ENCODE measurements around the gene SRSF8. TPM values are rescaled to one million over a fixed set of nuclear protein-coding genes. Genes with fewer than 3 reads are reported as not detected.

The SRSF8 gene
- total RNA-seq, 2 donors from 2014 or later, result 24.7 to 37.4 TPM

GRCh38 chr11:95050595-95051202 lies 16.0 kb upstream of the SRSF8 start:
- DNase-seq (ENCODE audit: low spot score), result no peak
- no peaks in the 10 kb centered on the region for H3K27me3 ChIP-seq
- H3K9me3 ChIP-seq, result no peaks in the 10 kb centered on the region
- H3K36me3 ChIP-seq, result no peaks in the 10 kb centered on the region
- H3K27ac ChIP-seq, result no peak overlapping the region
- TF ChIP-seq, protein P1, sequence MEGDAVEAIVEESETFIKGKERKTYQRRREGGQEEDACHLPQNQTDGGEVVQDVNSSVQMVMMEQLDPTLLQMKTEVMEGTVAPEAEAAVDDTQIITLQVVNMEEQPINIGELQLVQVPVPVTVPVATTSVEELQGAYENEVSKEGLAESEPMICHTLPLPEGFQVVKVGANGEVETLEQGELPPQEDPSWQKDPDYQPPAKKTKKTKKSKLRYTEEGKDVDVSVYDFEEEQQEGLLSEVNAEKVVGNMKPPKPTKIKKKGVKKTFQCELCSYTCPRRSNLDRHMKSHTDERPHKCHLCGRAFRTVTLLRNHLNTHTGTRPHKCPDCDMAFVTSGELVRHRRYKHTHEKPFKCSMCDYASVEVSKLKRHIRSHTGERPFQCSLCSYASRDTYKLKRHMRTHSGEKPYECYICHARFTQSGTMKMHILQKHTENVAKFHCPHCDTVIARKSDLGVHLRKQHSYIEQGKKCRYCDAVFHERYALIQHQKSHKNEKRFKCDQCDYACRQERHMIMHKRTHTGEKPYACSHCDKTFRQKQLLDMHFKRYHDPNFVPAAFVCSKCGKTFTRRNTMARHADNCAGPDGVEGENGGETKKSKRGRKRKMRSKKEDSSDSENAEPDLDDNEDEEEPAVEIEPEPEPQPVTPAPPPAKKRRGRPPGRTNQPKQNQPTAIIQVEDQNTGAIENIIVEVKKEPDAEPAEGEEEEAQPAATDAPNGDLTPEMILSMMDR (IDR thresholded peaks at IDR 0.05), result no peak
- no peak overlapping the region for H3K4me3 ChIP-seq
- no peaks in the 10 kb centered on the region for H3K4me1 ChIP-seq

DNA sequence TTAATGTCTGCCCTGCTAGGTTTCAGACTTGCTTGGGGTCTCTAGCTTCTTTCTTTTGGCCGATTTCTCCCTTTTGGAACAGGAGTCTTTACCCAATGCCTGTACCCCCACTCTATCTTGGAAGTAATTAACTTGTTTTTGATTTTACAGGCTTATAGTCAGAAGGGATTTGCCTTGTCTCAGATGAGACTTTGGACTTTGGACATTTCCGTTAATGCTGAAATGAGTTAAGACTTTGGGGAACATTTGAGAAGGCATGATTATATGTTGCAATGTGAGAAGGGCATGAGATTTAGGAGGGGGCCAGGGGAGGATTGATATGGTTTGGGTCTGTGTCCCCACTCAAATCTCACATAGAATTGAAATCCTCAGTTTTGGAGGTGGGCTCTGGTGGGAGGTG lies 12.4 kb upstream of the SRSF8 start:
- no peak overlapping the region for H3K4me3 ChIP-seq
- no peaks in the 10 kb centered on the region for H3K9me3 ChIP-seq
- H3K27ac ChIP-seq, result no peak overlapping the region
- no peak for DNase-seq (ENCODE audit: low spot score)
- H3K4me1 ChIP-seq, result no peaks in the 10 kb centered on the region
- H3K36me3 ChIP-seq, result no peaks in the 10 kb centered on the region
- TF ChIP-seq, protein P1 (IDR thresholded peaks at IDR 0.05), result no peak
- no peaks in the 10 kb centered on the region for H3K27me3 ChIP-seq

DNA sequence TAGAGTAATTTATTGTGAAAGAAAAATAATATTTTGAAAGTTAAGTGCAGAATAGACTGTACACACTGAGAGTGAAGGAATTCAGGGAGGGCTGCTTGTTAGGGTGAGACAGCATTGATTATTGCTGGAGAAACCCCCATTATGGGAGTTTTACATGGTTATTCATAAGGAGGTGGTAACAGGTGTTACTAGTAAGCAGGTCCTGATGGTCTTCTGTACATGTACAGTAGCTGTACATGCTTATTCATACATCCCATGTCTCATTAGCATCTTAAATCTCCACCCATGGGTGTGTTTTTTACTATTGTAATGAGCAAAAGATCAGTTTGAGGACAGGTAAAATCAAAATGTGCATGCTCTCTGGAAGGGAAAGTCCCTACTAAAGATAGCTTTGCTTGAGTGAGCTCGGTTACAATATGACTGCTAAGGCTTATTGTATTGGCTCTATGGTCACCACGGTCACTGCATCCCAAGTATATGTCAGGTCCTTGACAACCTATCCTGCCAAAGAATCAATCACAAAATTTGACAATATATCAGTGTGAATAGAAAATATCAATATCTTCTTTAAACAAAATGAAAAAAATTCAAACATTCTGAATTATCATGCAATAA lies 11.3 kb upstream of the SRSF8 start:
- H3K27ac ChIP-seq, result no peak overlapping the region
- H3K36me3 ChIP-seq, result no peaks in the 10 kb centered on the region
- H3K4me3 ChIP-seq, result no peak overlapping the region
- no peak for DNase-seq (ENCODE audit: low spot score)
- no peaks in the 10 kb centered on the region for H3K4me1 ChIP-seq
- TF ChIP-seq, protein P1 (IDR thresholded peaks at IDR 0.05), result no peak
- no peaks in the 10 kb centered on the region for H3K27me3 ChIP-seq
- H3K9me3 ChIP-seq, result no peaks in the 10 kb centered on the region

GRCh38 chr11:95057959-95058358 lies 8.8 kb upstream of the SRSF8 start:
- no peak for DNase-seq (ENCODE audit: low spot score)
- H3K4me3 ChIP-seq, result no peak overlapping the region
- no peaks in the 10 kb centered on the region for H3K36me3 ChIP-seq
- H3K4me1 ChIP-seq, result no peaks in the 10 kb centered on the region
- no peaks in the 10 kb centered on the region for H3K27me3 ChIP-seq
- TF ChIP-seq, protein P1 (IDR thresholded peaks at IDR 0.05), result no peak
- no peaks in the 10 kb centered on the region for H3K9me3 ChIP-seq
- no peak overlapping the region for H3K27ac ChIP-seq

DNA sequence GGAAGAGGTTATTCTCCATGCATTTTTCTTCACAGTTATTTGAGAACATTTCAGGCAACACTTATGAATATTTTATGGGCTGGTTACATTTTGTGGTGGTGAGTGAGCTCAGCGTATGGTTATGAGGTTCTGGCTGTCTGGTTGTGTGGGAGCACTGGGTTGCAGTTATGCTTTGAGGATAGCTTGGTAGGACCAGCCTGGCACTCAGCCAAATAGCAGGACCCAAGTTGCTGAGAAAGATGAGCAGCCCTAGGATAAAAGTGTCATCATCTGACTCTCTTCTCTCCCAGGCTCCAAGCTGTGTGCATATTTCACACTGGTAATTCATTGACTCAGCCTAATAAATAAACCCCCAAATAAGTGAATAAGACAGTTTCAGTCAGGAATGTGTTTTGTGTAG lies 8.1 kb upstream of the SRSF8 start:
- Histone ChIP-seq H3K9me3 (no peaks in the 10 kb centered on the region), H3K36me3 (no peaks in the 10 kb centered on the region), H3K27ac (no peak overlapping the region), H3K27me3 (no peaks in the 10 kb centered on the region), H3K4me1 (no peaks in the 10 kb centered on the region), H3K4me3 (no peak overlapping the region)
- TF ChIP-seq, protein P1 (IDR thresholded peaks at IDR 0.05), result no peak
- no peak for DNase-seq (ENCODE audit: low spot score)

DNA sequence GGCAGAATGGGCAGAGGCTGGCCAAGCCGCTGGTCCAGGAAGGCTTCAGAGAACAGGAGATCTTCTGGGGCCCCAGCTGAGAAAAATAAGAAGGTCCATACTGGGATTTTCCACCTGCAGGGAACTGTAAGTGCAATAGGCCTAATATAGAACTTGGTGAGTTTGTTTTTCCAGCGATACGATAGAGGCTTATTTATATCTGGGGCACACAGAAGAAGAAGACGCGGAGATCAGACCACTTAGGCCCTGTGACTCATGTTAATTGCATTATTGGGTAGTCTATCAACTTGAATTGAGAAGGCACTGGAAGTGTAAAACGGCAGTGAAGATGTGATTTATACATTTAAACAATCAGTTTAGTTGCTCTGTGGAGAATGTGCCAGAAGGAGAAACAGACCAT lies 7.7 kb upstream of the SRSF8 start:
- TF ChIP-seq, protein P1 (IDR thresholded peaks at IDR 0.05), result no peak
- H3K4me3 ChIP-seq, result no peak overlapping the region
- H3K9me3 ChIP-seq, result no peaks in the 10 kb centered on the region
- H3K27me3 ChIP-seq, result no peaks in the 10 kb centered on the region
- no peaks in the 10 kb centered on the region for H3K36me3 ChIP-seq
- DNase-seq (ENCODE audit: low spot score), result no peak
- H3K27ac ChIP-seq, result no peak overlapping the region
- H3K4me1 ChIP-seq, result no peaks in the 10 kb centered on the region

Data from right atrium auricular region (tissue), 2 donors.